Measurements from ENCODE around the gene SORCS3. TPM values are rescaled to one million over a fixed set of nuclear protein-coding genes. Genes with fewer than 3 reads are reported as not detected.

Gene SORCS3
- total and polyA plus RNA-seq, 9 of the 15 experiments (the other 6 are each of a cell fraction or from before 2014, with no cell fraction given), result not detected

DNA sequence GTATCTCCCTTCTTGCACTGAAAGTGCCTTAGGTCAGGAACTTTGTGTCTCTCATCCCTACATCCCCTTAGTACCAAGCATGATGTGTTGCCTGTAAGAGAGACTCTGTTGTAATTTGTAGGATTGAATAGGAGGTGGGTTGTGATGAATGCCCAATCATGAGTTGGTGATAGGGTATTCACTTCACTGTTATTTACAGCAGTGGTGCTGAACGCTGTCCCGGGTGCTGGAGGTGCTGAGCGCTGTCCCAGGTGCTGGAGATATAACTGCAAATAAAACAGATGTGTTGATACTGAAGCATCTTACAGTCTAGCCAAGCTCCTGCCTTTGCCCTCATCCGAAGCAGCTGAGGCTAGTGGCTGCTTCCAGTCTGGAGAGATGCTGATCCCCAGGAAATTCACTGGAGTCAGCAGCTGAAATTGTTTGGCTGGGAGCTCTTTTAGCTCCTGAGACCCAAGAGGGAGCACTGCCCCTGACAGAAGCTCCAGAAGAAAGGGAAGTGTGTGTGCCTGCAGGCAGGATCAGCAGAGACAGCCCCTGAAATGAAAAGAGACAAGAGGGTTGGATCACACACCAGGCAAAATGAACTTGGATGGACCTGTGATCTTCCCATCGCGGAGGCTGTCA, 183.4 kb downstream of the SORCS3 start (continued):
- TF ChIP-seq ZNF134 (CRISPR knock-in tag; conservative IDR thresholded peaks at IDR 0.05) (no peak), ESRRA (IDR thresholded peaks at IDR 0.05; ENCODE audit: borderline replicate concordance, low read depth) (no peak), ARID2 (IDR thresholded peaks at IDR 0.05) (no peak), TCFL5 (CRISPR knock-in tag; conservative IDR thresholded peaks at IDR 0.05) (no peak), POLR2G (IDR thresholded peaks at IDR 0.05; ENCODE audit: low read depth, low read length) (no peak), ZNF830 (CRISPR knock-in tag; IDR thresholded peaks at IDR 0.05) (no peak), ZBTB8A (IDR thresholded peaks at IDR 0.05; ENCODE audit: partially characterized antibody) (no peak), ZC3H8 (IDR thresholded peaks at IDR 0.05) (no peak), MYNN (IDR thresholded peaks at IDR 0.05) (no peak), MYNN (CRISPR knock-in tag; IDR thresholded peaks at IDR 0.05) (peak; percentile 66; the same call in 1 of the 2 replicates), RBM14 (IDR thresholded peaks at IDR 0.05; ENCODE audit: borderline replicate concordance, insufficient read depth, low read depth, low read length) (no peak), TCF7L2 (IDR thresholded peaks at IDR 0.05; ENCODE audit: low read depth, low read length) (no peak), SRF (CRISPR knock-in tag; IDR thresholded peaks at IDR 0.05) (0 out of 4 replicates have a peak, but pooled peaks of 1 of the 2 experiments have one; percentile 41), KDM4B (IDR thresholded peaks at IDR 0.05; ENCODE audit: borderline replicate concordance in 2 of 2, low read depth in 1 of 2) (no peak), ARID1B (IDR thresholded peaks at IDR 0.05) (no peak), POLR2B (IDR thresholded peaks at IDR 0.05; ENCODE audit: low read depth, partially characterized antibody) (no peak), TAF7 (tag; IDR thresholded peaks at IDR 0.05) (no peak)
- TF ChIP-seq, protein P1, sequence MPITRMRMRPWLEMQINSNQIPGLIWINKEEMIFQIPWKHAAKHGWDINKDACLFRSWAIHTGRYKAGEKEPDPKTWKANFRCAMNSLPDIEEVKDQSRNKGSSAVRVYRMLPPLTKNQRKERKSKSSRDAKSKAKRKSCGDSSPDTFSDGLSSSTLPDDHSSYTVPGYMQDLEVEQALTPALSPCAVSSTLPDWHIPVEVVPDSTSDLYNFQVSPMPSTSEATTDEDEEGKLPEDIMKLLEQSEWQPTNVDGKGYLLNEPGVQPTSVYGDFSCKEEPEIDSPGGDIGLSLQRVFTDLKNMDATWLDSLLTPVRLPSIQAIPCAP (CRISPR knock-in tag; IDR thresholded peaks at IDR 0.05; ENCODE audit: borderline replicate concordance), result no peak
- TF ChIP-seq, protein P2, sequence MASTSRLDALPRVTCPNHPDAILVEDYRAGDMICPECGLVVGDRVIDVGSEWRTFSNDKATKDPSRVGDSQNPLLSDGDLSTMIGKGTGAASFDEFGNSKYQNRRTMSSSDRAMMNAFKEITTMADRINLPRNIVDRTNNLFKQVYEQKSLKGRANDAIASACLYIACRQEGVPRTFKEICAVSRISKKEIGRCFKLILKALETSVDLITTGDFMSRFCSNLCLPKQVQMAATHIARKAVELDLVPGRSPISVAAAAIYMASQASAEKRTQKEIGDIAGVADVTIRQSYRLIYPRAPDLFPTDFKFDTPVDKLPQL (IDR thresholded peaks at IDR 0.05; ENCODE audit: extremely low read depth, insufficient read length), result no peak
- TF ChIP-seq, protein P3, sequence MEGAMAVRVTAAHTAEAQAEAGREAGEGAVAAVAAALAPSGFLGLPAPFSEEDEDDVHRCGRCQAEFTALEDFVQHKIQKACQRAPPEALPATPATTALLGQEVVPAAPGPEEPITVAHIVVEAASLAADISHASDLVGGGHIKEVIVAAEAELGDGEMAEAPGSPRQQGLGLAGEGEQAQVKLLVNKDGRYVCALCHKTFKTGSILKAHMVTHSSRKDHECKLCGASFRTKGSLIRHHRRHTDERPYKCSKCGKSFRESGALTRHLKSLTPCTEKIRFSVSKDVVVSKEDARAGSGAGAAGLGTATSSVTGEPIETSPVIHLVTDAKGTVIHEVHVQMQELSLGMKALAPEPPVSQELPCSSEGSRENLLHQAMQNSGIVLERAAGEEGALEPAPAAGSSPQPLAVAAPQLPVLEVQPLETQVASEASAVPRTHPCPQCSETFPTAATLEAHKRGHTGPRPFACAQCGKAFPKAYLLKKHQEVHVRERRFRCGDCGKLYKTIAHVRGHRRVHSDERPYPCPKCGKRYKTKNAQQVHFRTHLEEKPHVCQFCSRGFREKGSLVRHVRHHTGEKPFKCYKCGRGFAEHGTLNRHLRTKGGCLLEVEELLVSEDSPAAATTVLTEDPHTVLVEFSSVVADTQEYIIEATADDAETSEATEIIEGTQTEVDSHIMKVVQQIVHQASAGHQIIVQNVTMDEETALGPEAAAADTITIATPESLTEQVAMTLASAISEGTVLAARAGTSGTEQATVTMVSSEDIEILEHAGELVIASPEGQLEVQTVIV (CRISPR knock-in tag; IDR thresholded peaks at IDR 0.05; ENCODE audit: borderline replicate concordance), result no peak

All from K562 (cell line).